K562 (cell line): ENCODE measurements around the gene AIDA. TPM values are rescaled to one million over a fixed set of nuclear protein-coding genes. Genes with fewer than 3 reads are reported as not detected.
A peak's percentile ranks its signal among the peaks of the same experiment; 100 is the strongest.

Source experiments
- ARHGAP35 ChIP-seq: fragments of 450-650 bp; IDR thresholded peaks from 2 replicates; pipeline ENCODE4 v1.6.1; 2018; ENCODE audit not compliant: partially characterized antibody
- C11orf30 ChIP-seq: fragments of 450-650 bp; IDR thresholded peaks from 2 replicates; pipeline ENCODE4 v1.6.1; 2016; ENCODE audit warnings: low read depth, mild to moderate bottlenecking
- EGR1 ChIP-seq: fragments of 450-650 bp; conservative IDR thresholded peaks from 2 replicates; pipeline ENCODE4 v1.6.1; 2017; ENCODE audit warnings: mild to moderate bottlenecking
- GATA2 ChIP-seq: sonication (generic); formaldehyde crosslinking; IDR thresholded peaks from 2 replicates; pipeline ENCODE4 v1.4.0; 2020; ENCODE audit warnings: mild to moderate bottlenecking, missing genetic modification reagents
- HDGF ChIP-seq: fragments of 450-650 bp; IDR thresholded peaks from 2 replicates; pipeline ENCODE4 v1.6.1; 2016
- IFI16 ChIP-seq: fragments of 250-450 bp; sonication (Bioruptor Pico); IDR thresholded peaks from 2 replicates; pipeline ENCODE4 v2.1.2; 2022; ENCODE audit warnings: mild to moderate bottlenecking, inconsistent platforms
- JUN ChIP-seq, 2 experiments: sonication (generic) in 1 of 2; formaldehyde crosslinking in 1 of 2; IDR thresholded peaks; 2 replicates each; pipeline versions ENCODE4 v1.6.1 to v1.8.0; 2012 to 2022; ENCODE audit warnings: borderline replicate concordance in 2 of 2, mild to moderate bottlenecking in 2 of 2, improper control_type of control experiment in 1 of 2, low read depth in 1 of 2, low read length in 1 of 2, missing genetic modification reagents in 1 of 2
- LCOR ChIP-seq: sonication (generic); formaldehyde crosslinking; IDR thresholded peaks from 2 replicates; pipeline ENCODE4 v1.8.0; 2022; ENCODE audit warnings: mild to moderate bottlenecking, missing genetic modification reagents
- NR2C2 ChIP-seq, 2 experiments: fragments of 200-800 bp in 1 of 2; sonication (Bioruptor generic) in 1 of 2; sonication (generic) in 1 of 2; formaldehyde crosslinking in 1 of 2; IDR thresholded peaks; 2 replicates each; pipeline versions ENCODE4 v1.6.1 to v1.8.0; 2016 to 2022; ENCODE audit warnings: mild to moderate bottlenecking in 1 of 2, missing compliant biosample characterization in 1 of 2, missing genetic modification characterization in 1 of 2, missing genetic modification reagents in 1 of 2
- RAD21 ChIP-seq, 2 experiments: fragments of 250-450 bp in 1 of 2; fragments of 450-650 bp in 1 of 2; sonication (Bioruptor Pico) in 1 of 2; formaldehyde crosslinking in 1 of 2; IDR thresholded peaks in 1 of 2; conservative IDR thresholded peaks in 1 of 2; 2 replicates each; pipeline versions ENCODE4 v1.4.0 to v1.8.0; 2020 to 2022; ENCODE audit warnings: mild to moderate bottlenecking in 2 of 2, moderate library complexity in 1 of 2
- RBM15 ChIP-seq: fragments of 200-400 bp; formaldehyde crosslinking; IDR thresholded peaks from 2 replicates; pipeline ENCODE4 v1.6.1; 2018; ENCODE audit warnings: mild to moderate bottlenecking, low read length, moderate library complexity; ENCODE audit not compliant: insufficient read depth
- RFX1 ChIP-seq: fragments of 450-650 bp; IDR thresholded peaks from 2 replicates; pipeline ENCODE4 v1.6.1; 2016; ENCODE audit warnings: mild to moderate bottlenecking, moderate library complexity
- SIN3B ChIP-seq: fragments of 450-650 bp; IDR thresholded peaks from 2 replicates; pipeline ENCODE4 v1.6.1; 2017; ENCODE audit warnings: low read depth, mild to moderate bottlenecking, moderate library complexity
- STAT5A ChIP-seq: IDR thresholded peaks from 2 replicates; pipeline ENCODE4 v1.6.1; 2012; ENCODE audit warnings: low read length, inconsistent platforms, borderline replicate concordance
- ZBTB17 ChIP-seq: fragments of 450-650 bp; formaldehyde crosslinking; IDR thresholded peaks from 2 replicates; pipeline ENCODE4 v1.4.0; 2020; ENCODE audit warnings: mild to moderate bottlenecking
- ZC3H4 ChIP-seq: sonication (generic); formaldehyde crosslinking; IDR thresholded peaks from 2 replicates; pipeline ENCODE4 v1.9.0; 2021; ENCODE audit warnings: missing genetic modification reagents, borderline replicate concordance
- ZNF24 ChIP-seq: fragments of 450-650 bp; IDR thresholded peaks from 2 replicates; pipeline ENCODE4 v1.6.1; 2016
- ZNF584 ChIP-seq: fragments of 200-800 bp; sonication (Bioruptor generic); IDR thresholded peaks from 2 replicates; pipeline ENCODE4 v1.6.1; 2016; ENCODE audit warnings: low read depth, mild to moderate bottlenecking, missing genetic modification characterization, missing compliant biosample characterization
- ZNF717 ChIP-seq: fragments of 250-450 bp; sonication (Bioruptor Pico); IDR thresholded peaks from 2 replicates; pipeline ENCODE4 v1.5.0; 2021
- ZNF76 ChIP-seq: fragments of 250-450 bp; sonication (Bioruptor Pico); IDR thresholded peaks from 2 replicates; pipeline ENCODE4 v1.4.0; 2020; ENCODE audit warnings: mild to moderate bottlenecking, moderate library complexity, borderline replicate concordance
- ZSCAN32 ChIP-seq: fragments of 450-650 bp; formaldehyde crosslinking; IDR thresholded peaks from 2 replicates; pipeline ENCODE4 v1.4.0; 2020; ENCODE audit warnings: mild to moderate bottlenecking, moderate library complexity
- polyA plus RNA-seq, 8 experiments: library from polyadenylated mRNA; depleted of rRNA in 4 of 8; stranded (reverse) in 5 of 8; unstranded in 3 of 8; fragments of >200 nt; fragmentation: Nextera tagmentation in 2 of 8; fragmentation: Illumina TruSeq in 1 of 8; extraction: Ambion mirVana in 2 of 8; extraction: Trizol in 1 of 8; gene quantifications; 2 replicates each; pipeline versions ENCODE4 v1.2.1 to v1.2.3, GENCODE V29; 2011 to 2014; ENCODE audit warnings: inconsistent platforms in 1 of 8, missing spikeins in 1 of 8
- total RNA-seq, 7 experiments: library from RNA; depleted of rRNA in 6 of 7; stranded (reverse); fragments of >200 nt in 6 of 7; fragmentation: Illumina TruSeq in 2 of 7; extraction: Trizol in 2 of 7; gene quantifications; 2 replicates each; pipeline versions ENCODE4 v1.2.1 to v1.2.3, GENCODE V29; 2011 to 2021; ENCODE audit warnings: low replicate concordance in 1 of 7
- TF ChIP-seq, protein P1 (sequence below): fragments of 250-450 bp; sonication (Bioruptor Pico); IDR thresholded peaks from 2 replicates; pipeline ENCODE4 v1.8.0; 2021; ENCODE audit warnings: mild to moderate bottlenecking, moderate library complexity
- TF ChIP-seq, protein P2 (sequence below): fragments of 450-650 bp; IDR thresholded peaks from 2 replicates; pipeline ENCODE4 v1.6.1; 2016
- TF ChIP-seq, protein P3 (sequence below), 2 experiments: fragments of 450-650 bp in 1 of 2; sonication (generic) in 1 of 2; formaldehyde crosslinking in 1 of 2; IDR thresholded peaks in 1 of 2; conservative IDR thresholded peaks in 1 of 2; 2 replicates each; pipeline versions ENCODE4 v1.6.1 to v1.8.1; 2016 to 2023; ENCODE audit warnings: mild to moderate bottlenecking in 2 of 2, moderate library complexity in 2 of 2, inconsistent platforms in 1 of 2, missing genetic modification reagents in 1 of 2

Gene AIDA
- total and polyA plus RNA-seq, 9 of the 15 experiments (the other 6 are each of a cell fraction or from before 2014, with no cell fraction given) = 18.2 to 77.9 (median 24.9) TPM

DNA sequence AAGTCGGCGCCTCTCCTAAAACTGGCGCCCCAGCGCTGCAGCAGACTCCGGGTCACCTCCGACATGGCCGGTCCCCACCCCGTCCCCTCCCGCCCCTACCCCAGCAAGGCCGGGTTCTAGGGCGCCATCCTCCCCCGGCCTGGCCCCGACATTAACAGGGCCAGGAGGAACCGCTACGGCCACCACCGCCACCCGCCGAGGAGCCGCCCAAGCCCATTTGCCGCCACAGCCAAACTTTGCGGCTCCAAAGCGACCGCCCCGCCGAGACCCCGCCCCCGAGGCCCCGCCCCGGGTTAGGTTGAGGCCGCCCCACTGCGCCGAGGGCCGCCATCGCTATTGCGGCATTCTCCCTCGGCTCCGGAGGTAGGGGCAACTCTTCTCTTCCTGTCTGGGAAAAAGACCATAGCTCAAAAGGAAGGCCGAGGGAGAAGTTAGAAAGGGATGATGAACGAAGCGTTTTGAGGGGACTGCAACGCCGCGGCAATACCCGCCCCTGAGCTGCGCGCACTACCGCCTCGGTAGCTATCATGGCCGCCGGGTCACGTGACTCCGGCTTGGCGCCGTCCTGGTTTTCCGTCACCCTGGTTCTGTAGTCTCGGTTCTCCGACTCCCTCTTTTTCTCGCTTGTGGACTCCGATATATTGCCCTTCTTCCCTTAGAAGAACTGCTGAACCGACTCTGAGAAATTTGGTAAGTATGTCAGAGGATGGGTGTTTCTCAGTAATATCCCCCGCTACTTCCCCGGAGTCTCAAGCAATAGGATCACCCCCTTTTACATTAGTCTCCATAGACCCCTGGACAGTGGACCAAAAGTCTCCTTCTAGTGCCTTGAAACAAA lies at the start of gene AIDA, which contains the start of gene BROX (continued):
- no peak for TF ChIP-seq RBM15
- no peak for TF ChIP-seq JUN (IDR thresholded peaks at IDR 0.05; ENCODE audit: borderline replicate concordance, low read depth, low read length)
- TF ChIP-seq JUN (CRISPR knock-in tag; IDR thresholded peaks at IDR 0.05; ENCODE audit: borderline replicate concordance) = no peak
- no peak for TF ChIP-seq STAT5A
- TF ChIP-seq, protein P1, sequence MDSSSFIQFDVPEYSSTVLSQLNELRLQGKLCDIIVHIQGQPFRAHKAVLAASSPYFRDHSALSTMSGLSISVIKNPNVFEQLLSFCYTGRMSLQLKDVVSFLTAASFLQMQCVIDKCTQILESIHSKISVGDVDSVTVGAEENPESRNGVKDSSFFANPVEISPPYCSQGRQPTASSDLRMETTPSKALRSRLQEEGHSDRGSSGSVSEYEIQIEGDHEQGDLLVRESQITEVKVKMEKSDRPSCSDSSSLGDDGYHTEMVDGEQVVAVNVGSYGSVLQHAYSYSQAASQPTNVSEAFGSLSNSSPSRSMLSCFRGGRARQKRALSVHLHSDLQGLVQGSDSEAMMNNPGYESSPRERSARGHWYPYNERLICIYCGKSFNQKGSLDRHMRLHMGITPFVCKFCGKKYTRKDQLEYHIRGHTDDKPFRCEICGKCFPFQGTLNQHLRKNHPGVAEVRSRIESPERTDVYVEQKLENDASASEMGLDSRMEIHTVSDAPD = peak; percentile 75
- TF ChIP-seq HDGF = no peak
- no peak for TF ChIP-seq IFI16 (CRISPR knock-in tag)
- TF ChIP-seq ZBTB17 (CRISPR knock-in tag) = peak; percentile 95; the same call in 1 of the 2 replicates
- peak; percentile 76; the same call in 1 of the 2 replicates for TF ChIP-seq ZNF76 (CRISPR knock-in tag)
- no peak for TF ChIP-seq ZNF717 (CRISPR knock-in tag)
- TF ChIP-seq RAD21 (CRISPR knock-in tag; conservative IDR thresholded peaks at IDR 0.05 in 1 of 2, IDR thresholded peaks at IDR 0.05 in 1 of 2) = no peak
- TF ChIP-seq, protein P2, sequence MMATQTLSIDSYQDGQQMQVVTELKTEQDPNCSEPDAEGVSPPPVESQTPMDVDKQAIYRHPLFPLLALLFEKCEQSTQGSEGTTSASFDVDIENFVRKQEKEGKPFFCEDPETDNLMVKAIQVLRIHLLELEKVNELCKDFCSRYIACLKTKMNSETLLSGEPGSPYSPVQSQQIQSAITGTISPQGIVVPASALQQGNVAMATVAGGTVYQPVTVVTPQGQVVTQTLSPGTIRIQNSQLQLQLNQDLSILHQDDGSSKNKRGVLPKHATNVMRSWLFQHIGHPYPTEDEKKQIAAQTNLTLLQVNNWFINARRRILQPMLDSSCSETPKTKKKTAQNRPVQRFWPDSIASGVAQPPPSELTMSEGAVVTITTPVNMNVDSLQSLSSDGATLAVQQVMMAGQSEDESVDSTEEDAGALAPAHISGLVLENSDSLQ = no peak
- no peak for TF ChIP-seq ARHGAP35
- TF ChIP-seq, protein P3, sequence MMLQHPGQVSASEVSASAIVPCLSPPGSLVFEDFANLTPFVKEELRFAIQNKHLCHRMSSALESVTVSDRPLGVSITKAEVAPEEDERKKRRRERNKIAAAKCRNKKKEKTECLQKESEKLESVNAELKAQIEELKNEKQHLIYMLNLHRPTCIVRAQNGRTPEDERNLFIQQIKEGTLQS (IDR thresholded peaks at IDR 0.05) = peak; percentile 52
- TF ChIP-seq, protein P3 (CRISPR knock-in tag; conservative IDR thresholded peaks at IDR 0.05) = no peak; the same call in 1 of the 2 replicates
- no peak for TF ChIP-seq ZC3H4 (CRISPR knock-in tag)
- no peak; the same call in 1 of the 2 replicates for TF ChIP-seq ZNF24
- TF ChIP-seq ZSCAN32 (CRISPR knock-in tag) = no peak
- peak; percentile 88 for TF ChIP-seq ZNF584 (CRISPR knock-in tag)
- TF ChIP-seq NR2C2 (CRISPR knock-in tag; IDR thresholded peaks at IDR 0.05) = peak; percentile 57; the same call in 1 of the 2 replicates
- TF ChIP-seq NR2C2 (tag; IDR thresholded peaks at IDR 0.05) = peak; percentile 92
- no peak for TF ChIP-seq LCOR
- peak; percentile 72; the same call in 1 of the 2 replicates for TF ChIP-seq SIN3B
- peak; percentile 51 for TF ChIP-seq C11orf30
- no peak; the same call in 1 of the 2 replicates for TF ChIP-seq RFX1
- no peak for TF ChIP-seq GATA2 (CRISPR knock-in tag)
- TF ChIP-seq EGR1 = peak; percentile 49; the same call in 1 of the 2 replicates
